ENCODE results near the gene MPG.

The MPG gene

DNA sequence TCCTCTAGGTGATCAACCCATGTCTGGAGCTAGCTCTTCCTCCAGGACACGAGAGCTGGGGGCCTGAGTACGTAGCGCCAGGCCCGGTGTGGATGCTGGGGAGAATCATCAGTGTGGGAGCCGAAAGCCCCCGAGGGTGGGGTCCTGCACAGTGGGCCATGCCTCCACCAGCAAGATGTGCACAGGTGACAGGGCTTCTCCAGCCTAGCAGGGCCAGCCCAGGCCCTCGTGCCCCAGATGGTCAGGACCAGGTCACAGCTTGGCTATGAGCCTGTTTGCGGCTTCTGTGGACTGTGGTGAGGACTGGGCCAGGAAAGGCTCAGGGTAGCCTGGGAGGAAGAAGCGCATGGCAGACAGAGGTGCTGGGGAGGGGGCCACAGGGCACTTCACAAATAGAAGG lies 7.8 kb downstream of the MPG start:
- DNase-seq: no peak

DNA sequence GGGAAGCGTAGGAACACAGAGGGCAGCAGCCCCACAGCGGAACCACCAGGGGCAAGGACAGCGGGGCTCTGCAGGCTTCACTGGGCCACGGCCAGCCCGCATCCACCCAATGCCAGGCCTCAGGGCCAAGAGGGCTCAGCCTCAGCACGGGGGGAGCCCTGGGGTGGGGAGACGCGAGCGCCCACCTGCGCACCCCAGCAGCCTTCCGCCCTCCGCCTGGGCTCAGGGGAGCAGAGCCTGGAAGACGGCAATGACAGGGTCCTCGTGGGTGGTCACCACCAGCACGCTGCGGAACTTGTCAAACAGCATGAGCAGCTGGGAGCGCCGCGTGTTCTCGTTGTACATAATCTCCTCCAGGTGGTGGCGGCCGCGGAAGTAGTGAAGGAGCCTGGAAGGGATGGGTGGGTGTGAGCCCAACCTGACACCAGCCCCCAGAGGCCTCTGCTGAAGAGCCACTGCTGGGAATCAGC lies 8.5 kb downstream of the MPG start:
- no peak for DNase-seq

DNA sequence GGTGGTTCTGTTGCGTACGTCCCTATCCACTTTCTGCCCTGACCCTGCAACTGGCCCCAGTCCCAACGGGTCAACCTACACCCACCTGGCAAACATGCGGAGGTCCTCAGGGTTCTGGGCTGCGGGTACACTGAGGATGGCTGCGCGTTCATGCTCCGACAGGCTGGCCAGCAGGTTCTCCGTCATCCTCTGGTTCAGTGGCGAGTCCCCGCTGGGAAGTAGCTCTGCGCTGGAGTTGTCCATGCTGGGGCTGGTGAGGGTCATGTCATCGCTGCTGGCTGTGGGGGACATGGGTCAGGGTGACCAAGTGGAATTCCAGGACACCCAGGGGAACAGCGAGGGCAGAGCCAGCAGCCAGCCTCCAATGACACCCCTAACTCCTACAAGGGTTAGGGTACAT lies 10.6 kb downstream of the MPG start:
- DNase-seq: no peak

DNA sequence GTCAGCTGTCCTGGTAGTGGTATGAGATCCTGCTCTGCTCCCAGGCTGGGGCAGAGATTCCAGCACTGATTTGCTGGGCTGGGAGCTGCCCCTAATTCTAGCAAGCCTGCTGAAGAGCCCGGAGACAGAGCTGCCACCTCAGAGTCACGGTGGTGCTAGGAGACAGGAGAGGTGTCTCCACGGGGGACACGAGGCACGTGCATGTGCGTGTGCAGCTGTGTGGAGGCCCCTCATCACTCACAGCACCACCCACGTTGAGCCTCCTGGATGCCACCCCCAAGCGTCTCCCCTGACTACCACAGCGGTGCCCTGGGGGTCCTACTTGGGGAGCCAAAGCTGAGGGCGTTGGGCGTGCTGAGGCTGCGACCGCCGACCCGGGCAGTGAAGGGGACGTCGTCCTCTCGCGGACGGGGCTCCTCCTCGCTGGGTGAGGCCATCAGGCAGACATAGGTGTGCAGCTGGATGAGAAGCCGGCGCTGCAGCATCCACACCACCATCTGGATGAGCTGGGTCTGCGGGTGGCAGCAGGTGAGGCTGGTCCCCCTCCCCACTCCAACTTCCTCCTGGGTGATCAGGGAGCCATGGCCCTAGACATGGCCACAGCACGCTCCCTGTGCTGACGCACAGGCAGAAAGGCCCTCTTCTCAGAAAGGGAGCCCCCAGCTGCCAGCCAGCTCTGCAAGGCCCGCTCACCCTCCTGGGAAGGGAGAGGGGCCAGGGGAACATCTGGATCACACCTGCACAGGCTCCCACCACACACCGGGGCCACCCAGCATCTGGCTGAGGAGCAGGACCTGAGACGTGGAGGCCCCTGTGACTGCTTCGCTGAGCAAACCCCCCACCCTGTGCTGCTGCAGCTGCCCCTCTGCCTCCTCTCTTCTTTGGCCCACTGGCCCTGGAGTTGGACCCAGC lies 11.6 kb downstream of the MPG start:
- no peak for DNase-seq

DNA sequence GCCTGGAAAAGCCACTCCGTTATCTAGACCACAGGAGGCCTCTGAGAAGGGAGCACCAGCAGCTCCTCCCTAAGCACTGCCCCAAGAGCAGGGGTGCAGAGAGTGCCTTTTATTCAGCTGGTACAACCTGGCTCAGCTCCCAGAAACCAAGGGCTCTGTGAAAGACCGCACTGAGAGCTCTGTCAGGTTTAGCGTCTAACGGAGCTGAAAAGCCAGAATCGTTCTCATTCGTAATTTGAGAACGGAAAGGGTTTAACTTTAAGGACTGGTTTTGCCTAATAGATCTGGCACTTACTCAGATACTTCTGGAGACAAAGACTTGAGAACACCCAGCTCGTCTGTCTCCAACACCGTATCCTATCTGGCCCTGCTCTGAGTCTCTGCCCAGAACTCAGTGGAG lies 13.5 kb downstream of the MPG start:
- no peak for DNase-seq

DNA sequence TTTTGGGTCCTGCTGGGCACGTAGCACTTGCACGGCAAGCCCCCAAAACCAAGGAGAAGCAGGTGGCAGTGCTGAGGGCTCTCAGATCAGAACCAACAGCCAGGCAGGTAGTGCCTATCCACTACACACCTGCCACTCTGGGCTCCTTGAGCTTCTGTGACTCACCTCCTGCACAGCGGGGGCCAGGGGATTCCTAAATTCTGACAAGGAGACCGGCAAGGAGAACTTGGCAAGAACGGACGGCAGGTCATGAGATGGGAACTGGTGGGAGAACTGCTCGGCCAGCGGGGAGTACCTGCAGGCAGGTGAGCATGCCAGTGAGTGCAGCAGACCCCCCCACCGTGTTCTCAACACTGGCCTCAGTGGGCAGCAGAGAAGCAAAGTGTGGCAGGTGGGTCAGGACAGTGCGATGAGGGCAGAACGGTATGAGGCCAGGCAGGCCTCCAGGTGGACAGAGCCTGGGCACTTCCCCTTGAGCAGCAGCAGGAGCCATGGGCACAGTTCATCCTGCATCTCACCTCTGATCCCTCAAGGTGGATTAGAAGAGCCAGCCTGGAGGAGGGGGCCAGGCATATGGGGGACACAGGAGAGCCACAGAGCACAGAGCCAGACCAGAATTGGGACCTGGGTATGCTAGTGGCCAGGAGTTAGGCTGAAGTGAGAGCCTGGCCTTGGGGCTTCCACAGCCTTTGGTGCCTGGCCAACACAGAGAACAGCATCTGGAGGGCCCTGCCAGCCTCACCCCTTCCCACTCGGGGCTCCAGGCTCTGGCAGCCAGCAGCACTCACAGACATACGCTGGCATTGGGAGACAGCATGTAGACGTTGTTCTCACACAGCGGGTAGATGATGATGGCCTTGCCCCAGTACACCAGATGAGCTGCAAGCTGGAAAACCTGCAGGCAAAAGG lies 14.7 kb downstream of the MPG start:
- no peak for DNase-seq

DNA sequence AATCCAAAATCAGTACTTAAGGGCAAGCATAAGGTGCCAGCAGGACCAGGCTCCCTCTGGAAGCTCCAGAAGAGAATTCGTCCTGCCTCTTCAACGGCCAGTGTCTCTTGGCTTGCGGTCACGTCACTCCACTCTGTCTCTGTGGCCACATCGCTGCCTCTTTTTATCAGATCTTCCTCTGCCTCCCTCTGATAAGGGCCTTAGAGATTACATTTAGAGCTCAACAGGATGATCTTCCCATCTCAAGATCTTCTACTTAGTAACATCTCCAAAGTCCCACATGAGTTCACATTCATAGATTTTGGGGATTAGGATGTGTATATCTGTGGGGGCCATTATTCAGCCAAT lies 16.9 kb downstream of the MPG start:
- no peak for DNase-seq

DNA sequence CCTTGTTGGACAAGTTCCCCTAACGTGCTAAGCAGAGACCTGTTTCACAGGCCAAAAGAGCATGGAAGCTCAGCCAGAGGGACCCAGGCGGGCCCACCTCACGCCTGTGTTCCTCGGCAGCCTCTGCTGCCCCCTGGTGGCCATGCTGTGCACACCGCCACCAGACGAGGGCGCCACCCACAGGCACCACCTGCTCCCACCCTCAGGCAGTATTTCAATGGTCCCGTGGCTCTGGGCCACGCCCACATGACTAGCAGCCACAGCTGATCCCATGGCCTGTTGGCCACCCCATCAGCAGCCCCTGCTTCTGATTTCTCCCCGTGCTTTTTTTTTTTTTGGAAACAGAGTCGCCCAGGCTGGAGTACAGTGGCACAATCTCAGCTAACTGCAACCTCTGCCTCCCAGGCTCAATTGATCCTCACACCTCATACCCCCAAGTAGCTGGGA lies 18.9 kb downstream of the MPG start:
- DNase-seq: peak; percentile 91

DNA sequence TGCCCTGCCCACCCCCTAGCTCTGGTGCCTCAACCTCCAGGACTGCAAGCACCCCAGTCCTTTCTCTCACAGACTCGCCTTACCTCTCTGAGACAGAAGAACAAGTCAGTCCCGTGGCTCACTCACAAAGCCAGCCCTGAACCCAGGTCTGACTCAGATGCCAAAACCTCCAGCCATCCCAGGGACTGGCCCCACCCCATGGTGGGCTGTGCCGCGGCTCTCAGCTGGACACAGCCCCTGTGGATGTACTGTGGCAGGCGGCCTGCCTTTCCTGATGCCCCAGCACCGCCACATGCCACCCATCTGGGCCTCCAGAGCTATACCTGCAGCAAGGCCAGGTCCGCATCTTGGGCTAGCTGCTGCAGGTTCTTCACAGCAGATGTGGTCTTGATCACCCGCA lies 19.8 kb downstream of the MPG start:
- DNase-seq: no peak

DNA sequence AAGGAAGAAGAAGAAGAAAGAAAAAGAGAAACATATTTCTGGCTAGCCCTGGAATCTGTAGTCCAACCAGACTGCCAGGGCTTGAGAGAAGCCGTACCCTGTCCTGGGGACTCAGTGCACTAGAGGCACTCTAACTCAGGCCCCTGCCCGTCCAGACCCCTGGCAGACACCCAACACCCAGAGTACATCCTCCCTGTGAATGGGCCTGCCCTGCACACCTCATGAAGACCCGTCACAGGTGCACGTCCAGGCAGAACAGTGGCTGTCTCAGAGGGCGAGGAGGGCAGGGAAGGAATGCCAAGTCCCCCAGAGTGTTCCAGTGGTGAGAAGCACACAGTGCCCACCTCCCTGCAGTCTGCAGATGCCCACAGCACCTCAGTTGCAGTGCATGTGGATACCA lies 23.0 kb downstream of the MPG start:
- DNase-seq: no peak

DNA sequence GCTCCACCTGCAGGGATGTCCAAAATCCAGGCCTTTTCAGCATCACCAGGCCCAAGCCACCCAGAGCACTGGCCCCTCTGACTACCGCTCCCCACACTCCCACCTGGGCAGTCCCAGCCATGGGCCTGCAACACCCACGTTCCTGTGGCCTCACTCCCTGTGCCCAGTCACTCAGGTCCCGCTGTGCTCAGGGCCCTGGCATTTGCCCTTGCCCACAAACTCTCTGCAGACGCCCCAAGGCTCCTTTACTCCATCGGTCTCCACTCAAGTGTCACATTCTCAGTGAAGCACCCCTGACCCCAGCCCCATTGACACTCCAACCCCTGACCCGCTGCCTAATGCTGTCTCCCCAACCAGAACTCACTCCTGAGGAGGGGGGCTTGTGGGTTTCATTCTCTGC lies 23.6 kb downstream of the MPG start:
- no peak for DNase-seq

DNA sequence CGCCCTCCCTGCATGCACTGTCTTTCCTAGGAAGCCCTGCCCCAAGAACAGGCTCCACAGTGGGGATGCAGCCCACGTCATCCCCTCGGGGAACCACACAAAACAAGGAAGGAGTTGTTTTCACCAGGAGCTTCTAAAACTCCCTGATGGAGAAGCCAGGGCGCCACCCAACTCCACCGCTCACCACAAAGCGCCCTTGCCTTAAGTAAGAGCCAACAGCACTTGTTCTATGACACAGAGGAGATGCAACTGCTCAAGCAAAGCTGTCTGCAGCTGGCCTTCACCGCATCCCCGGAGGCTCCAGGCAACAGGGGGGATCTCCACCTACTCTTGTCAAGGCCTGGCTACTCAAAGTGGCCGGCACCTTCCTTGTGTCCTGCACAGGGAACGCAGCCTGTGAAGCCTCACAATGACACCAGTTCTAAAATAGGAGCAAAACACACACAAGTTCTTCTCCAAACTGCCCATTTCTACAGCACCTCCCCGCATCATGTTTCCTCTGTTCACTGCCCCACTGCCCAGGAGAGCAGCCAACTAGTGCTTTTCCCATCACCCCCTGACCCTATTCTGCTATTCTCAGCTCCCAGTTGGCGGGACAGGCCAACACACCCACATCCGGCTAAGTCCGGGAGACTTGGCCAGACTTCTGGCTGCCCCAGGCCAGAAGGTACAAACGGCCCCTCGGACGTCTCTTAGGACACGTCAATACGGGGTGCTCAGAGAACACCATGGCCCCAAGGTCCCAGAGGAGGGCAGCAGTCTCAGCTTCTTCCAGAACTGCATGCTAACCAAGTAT lies 24.2 kb downstream of the MPG start:
- DNase-seq: no peak

DNA sequence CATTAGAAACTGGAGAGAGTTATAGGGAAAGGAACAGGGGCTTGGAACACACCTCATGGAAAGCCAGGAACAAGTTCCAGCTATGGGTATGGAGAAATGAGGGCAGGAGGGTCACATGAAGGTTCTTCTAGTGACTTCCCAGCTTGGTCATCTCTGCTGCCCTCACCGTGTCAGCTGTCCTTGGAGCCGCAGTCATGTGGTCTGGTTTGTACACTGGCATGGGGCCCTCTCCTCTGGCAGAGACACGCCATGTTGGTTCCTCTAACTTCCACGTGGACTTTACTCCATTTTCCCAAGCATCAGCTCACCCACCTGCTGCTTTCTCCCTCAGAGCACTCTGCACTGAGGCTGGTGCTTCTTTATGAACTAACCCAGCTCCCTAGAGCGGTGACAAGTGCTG lies 26.3 kb downstream of the MPG start:
- no peak for DNase-seq

DNA sequence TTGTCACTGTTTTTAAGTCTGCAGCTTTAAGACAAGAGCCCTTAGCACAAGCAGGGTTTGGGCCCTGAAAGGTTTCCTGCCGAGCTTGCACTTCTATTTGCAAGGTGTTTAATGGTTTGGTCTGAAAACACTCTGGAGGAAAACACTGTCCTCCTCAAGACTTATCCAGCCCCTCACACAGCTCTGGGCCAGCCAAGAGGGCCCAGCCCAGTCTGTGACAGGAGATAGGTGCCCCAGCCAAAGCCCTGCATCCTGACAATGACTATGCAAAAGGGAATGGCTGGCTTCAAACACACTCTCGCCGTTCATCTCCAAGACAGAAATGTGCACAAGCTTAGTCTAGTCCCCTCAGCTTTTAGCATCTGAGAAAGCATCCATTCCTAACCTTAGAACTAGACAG lies 26.9 kb downstream of the MPG start:
- DNase-seq: no peak

DNA sequence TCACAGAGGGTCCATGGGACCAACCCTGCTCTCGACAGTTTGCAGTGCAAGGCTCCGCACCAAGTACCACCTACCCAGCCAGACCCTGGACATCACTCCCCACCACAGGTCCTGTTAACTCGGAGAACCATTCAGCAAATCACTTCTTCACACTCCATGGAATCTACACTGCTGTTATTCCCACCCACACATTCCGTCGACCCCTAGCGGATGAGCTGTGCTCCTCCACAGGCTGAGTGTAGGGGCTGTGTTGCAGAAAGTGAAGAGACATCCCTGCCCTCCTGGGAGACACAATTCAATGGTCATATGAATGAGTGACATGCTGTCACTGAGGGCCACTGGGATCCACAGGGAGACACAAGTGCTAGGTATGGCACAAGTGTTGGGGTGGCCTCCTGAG lies 27.5 kb downstream of the MPG start:
- DNase-seq: no peak

DNA sequence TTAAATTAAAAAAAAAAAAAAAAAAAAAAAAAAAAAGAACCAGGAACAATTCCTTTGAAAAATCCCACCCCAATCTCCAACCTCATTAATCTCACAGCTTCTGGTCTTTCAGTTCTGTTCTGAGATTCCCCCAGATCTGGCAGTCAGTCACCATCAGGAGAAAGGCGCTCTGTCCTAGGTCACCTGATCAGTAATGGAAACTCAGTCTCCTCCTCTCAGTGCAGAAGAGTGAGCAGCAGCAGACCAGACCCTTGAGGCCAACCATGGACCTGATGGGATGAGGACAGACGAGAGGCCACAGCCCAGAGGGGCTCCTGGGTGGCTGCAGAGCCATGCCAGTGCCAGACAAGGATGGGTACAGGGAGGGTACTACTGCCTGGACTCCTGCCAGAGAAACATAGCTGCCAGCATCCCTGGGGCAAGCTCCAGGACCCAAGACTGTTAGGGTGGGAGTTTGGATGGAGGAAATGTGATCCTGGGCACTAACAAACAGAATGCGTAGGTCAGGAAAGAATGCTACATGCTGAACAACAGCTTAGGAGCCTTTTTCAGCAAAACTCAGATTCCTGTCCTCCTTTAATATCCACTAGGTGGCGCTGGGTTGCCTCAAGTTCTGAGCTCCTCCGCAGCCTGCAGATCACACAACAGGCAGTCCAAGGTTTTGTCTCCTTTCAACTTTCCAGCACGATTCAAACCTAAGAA lies 28.7 kb downstream of the MPG start:
- DNase-seq: peak; percentile 57

DNA sequence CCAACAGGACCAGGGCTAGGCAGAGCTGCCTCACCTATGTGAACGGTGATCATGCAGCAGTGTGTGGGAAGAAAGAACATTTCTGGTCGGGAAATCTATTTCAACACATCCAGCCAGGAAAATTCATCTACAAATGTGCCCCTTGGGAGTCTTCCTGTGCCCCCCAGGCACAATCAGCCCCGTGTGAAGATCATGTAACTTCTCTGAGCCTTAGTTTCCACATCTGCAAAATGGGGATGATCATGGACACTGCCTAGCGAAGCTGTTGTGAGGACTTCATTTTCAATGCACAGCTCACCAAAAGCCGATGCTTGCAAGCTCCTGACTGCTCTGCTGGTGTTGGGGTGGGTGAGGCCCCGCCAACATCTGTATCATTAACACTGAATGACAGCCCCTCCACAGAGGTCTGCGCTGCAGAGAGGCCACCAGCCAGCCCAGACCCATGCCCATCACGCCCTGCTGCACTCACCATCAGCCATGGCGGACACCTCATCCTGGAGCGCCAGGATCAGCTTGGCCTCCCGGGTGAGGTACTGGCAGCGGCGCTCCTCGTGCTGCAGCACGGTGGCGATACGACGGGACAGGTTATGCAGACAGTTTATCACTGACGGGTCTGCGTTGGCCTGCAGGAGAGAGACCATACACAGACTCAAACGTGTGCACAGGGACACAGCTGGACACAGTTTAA lies 34.3 kb downstream of the MPG start:
- no peak for DNase-seq

DNA sequence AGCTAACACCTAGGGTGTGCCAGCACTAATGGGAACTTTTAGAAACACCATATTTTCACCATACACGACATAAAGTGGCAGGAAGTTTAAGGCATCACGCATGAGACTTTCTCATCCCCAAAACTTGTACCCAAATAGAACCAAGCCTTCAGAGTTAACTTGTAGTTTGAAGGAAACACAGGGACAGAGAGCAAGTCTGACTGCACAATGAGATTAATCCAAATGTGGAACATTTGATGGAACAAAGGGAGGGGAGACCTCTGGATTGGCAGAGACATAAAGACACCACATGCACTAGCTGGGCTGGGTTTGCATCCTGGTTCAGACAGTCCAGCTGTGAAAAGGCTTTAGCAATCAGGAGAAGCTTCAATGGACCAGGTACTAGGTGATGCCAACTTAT lies 36.3 kb downstream of the MPG start:
- no peak for DNase-seq

DNA sequence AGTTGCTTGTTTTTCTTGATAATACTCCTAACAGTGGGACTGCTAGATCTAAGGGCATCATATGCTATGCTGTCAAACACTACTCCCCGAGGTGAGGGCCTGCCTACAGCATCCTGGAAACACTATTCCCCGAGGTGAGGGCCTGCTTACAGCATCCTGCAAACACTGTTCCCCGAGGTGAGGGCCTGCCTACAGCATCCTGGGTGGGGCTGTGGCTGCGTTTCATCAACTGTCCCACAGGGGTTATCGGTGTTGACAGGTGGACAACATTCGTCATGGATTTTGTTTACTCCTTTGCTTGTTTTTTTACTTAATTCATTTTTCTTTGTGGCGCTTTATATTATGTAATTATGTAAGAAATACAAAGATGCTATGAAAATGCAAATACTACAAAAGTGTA lies 38.0 kb downstream of the MPG start:
- DNase-seq: no peak

DNA sequence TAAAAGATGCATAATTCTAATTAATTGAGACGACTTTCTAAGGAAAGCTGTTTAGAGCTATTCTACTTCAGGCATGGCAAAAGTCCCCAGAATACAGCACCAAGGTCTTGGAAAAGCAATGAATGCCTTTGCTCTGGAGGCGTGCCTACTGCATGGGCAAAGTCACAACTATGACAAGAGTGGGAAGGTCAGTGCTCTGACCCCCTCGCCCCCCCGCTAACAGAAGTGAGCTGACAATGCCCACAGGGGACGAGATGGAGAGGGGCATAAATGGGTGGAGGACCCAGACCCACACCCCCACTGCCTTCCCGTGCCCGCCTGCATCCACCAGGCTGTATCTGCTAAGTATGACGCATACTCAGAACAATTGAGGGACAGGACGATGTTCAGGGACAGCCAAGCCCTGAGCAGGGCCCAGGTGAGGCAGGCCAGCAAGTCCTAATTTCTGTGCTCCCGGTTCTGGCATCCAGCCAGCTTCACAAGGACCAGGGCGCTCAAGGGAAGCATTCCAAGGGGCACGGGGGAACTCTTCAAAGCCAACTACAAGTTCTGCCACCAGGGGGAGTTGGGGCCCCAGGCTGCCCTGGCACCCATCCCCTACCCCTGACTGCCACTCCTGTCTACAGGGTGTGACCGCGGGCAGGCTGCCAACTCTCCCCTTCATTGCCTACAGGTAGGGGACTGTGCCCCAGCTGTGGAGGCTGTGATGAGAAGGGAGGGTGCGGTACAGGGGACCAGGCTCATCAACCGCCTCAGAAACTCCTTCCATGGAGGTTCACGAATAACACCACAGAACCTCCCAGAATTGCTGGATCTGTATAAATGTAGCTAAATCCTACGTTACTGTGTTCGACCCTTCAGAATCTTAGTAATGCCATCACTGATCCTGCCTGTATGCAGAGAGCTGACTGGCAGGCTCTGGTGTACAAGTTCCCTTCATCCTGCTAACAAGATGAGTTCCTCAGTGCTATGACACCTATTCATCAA lies 39.6 kb downstream of the MPG start:
- peak; percentile 75 for DNase-seq

DNA sequence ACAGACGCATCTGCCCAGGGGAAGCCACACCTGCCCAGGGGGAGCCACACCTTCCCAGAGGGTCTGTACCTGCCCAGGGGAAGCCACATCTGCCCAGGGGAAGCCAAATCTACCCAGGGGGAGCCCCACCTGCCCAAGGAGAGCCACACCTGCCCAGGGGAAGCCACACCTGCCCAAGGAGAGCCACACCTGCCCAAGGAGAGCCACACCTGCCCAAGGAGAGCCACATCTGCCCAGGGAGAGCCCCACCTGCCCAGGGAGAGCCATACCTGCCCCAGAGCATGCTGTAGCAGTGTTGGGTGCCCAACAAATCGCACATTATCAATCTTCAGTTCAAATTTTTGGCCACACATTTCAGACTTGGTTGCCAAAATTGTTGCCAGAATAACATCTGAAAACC lies 40.8 kb downstream of the MPG start:
- DNase-seq: no peak

Data from stimulated activated CD4-positive, alpha-beta T cell treated with anti-CD3 and anti-CD28 coated beads, Interleukin-15, amount 100 ng/mL, for 24 hours (primary cell).